GM19193 (cell line): ENCODE results near the gene ASCC3.

ENCODE experiments used
- POLR2A ChIP-seq: IDR thresholded peaks from 4 replicates; pipeline ENCODE4 v1.6.1; 2011; ENCODE audit not compliant: insufficient read depth, insufficient read length; ENCODE audit errors: extremely low read depth

The ASCC3 gene

GRCh38 chr6:100618351-100618671 lies 262.8 kb downstream of the ASCC3 start:
- no peak for TF ChIP-seq POLR2A

- TF ChIP-seq POLR2A: no peak
These were observed 263.3 kb downstream of the ASCC3 start for GRCh38 chr6:100617633-100618350.

- TF ChIP-seq POLR2A: no peak
These were observed 266.2 kb downstream of the ASCC3 start for GRCh38 chr6:100614933-100615332.

- TF ChIP-seq POLR2A: no peak
These were observed 266.7 kb downstream of the ASCC3 start for GRCh38 chr6:100614386-100614785.

- no peak for TF ChIP-seq POLR2A
These were observed 267.5 kb downstream of the ASCC3 start for GRCh38 chr6:100613656-100614055.

- no peak for TF ChIP-seq POLR2A
These were observed 269.0 kb downstream of the ASCC3 start for GRCh38 chr6:100612094-100612493.

GRCh38 chr6:100599088-100599770 lies 281.9 kb downstream of the ASCC3 start:
- no peak for TF ChIP-seq POLR2A

GRCh38 chr6:100595456-100595855 lies 285.7 kb downstream of the ASCC3 start:
- no peak for TF ChIP-seq POLR2A

GRCh38 chr6:100593522-100593921 lies 287.6 kb downstream of the ASCC3 start:
- no peak for TF ChIP-seq POLR2A

GRCh38 chr6:100592929-100593328 lies 288.2 kb downstream of the ASCC3 start:
- no peak for TF ChIP-seq POLR2A

GRCh38 chr6:100577425-100577824 lies 303.7 kb downstream of the ASCC3 start:
- TF ChIP-seq POLR2A: no peak

- TF ChIP-seq POLR2A: no peak
These were observed 305.2 kb downstream of the ASCC3 start for GRCh38 chr6:100575921-100576320.

- TF ChIP-seq POLR2A: no peak
These were observed 306.3 kb downstream of the ASCC3 start for GRCh38 chr6:100574836-100575235.

- TF ChIP-seq POLR2A: no peak
These were observed 308.0 kb downstream of the ASCC3 start for GRCh38 chr6:100573166-100573565.

GRCh38 chr6:100568255-100568654 lies 312.9 kb downstream of the ASCC3 start:
- no peak for TF ChIP-seq POLR2A

- TF ChIP-seq POLR2A: no peak
These were observed 314.6 kb downstream of the ASCC3 start for GRCh38 chr6:100566563-100566962.

GRCh38 chr6:100565439-100566104 lies 315.6 kb downstream of the ASCC3 start:
- no peak for TF ChIP-seq POLR2A

GRCh38 chr6:100559859-100560258 lies 321.3 kb downstream of the ASCC3 start:
- no peak for TF ChIP-seq POLR2A
